HG02870 (cell line): ENCODE data around the gene SLC25A47.
"Not testable (repeated sequence)": the region's sequence is repeated elsewhere in the genome, so short reads cannot be mapped to it uniquely, and the experiment has no call there.

Experiments
- ATAC-seq: cut with Tn5 transposase; IDR thresholded peaks from one replicate; pipeline ENCODE4 v1.9.1; 2021; ENCODE audit warnings: mild to moderate bottlenecking, moderate library complexity; ENCODE audit not compliant: unreplicated experiment

Gene SLC25A47

DNA sequence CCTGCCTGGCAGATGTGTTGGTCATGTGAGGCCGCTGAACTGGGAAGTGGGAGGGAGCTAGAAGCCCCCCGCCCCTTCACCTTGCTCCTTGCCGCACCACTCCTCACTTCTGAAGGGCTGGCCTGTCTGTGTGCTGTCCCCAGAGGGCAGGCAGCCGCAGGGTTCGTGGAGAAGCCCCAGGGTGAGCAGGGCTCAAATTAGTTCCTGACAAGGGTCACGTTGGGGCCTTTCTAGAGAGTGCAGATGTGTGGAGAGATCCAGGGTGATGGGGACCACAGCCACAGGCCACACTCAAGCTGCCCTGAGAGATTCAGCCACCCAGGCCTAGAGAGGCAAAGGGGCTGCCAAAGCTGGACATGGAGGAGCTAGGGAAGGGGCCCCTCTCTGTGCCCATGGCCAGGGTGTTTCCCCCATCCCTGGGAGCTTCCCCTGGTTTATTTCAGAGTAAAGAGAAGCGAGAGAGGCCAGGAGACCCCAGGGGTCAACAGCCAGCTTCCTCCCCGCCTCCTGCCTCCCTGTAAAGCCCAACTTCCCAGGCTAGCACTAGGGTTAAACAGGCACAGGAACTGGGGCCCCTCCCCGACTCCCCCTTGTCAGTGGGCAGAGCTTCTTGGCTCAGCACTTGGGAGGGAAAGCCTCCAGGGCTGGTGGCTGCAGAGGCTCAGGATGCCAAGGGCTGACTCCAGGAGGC is 33.1 kb upstream of the SLC25A47 start:
- no peak for ATAC-seq

DNA sequence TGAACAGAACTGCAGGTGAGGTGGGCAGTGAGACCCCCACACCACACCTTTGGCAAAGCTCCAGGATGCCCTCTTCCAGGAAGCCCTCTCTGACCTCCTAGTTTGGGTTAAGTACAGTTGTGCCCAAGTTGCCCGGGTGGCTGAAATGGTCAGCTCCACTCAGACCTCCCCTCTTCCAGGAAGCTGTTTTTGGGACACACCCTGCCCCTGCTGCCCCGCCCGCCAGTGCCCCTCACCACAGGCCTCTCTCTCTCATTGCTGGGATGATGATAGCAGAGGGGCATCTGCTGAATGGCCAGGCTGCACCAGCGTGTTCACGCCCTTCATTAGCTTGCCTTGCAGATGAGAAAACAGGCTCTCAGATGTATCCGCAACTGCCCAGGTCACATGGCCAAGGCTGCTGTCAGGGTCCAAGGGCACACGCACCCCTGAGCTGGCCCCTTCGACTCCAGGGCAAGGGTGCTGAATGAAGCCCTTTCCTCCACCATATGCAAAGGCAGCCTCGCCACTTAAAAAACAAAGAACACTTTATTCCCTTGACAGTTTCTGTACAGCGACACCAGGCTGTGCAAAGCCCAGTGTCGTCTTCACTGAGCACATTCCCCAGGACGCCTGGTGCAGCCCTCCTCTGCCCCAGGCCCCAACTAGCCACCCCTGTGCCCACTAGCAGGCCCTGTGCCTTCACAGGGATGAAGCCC is 32.4 kb upstream of the SLC25A47 start:
- ATAC-seq = no peak

DNA sequence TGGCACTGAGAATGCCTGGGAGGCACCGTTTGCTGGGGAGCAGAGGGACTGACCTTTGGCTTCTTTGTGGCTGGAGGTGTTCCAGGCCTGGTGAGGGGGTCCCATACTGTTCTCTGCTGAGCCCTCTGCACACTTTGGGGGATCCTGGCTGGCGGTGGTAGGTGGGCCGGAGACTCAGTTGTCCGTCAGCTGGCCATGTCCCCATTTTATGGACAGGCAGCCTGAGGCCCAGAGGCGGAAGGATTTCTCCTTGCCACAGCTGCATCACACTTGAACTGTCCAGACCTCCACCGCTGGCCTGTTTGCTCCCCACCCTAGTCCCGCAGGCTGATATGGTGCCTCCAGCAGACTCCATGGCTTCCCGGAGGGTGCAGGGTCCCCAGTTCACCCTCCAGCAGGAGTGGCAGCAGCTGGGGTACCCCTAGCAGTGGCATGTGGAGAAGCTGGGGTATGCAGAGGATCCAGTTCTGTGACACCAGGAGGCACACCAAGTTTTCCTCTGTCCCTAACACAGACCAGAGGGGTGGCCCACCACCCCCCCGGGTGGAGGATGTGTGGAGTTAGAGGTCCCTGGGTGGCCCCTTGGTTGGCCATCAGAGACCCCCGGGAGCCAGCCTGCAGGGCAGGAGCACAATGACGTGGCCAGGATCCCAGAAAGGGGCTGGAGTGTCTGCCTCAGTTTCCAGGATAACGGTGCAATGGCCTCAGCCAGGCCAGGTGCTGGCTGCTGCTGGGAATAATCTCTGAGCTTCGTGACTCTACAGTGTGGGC is 31.6 kb upstream of the SLC25A47 start:
- ATAC-seq = no peak

DNA sequence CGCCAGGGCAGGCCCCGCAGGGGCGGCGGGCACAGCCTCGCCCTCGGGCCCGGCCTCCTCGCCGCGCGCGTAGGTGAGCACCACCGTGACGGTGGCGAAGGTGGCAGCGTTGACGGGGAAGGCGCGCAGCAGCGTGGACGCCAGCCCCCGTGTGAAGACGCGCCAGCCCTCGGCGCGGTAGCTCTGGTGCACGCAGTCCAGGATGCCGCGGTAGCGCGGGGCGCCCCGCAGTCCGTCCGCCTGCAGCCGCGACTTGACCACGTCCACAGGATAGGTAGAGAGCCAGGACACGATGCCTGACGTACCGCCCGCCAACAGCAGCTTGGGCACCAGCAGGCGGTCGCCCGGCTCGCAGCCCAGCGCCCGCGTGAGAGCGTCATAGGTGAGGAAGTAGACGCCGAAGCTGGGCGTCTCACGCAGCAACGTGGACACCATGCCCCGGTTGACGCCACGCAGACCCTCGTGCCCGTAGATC is 30.8 kb upstream of the SLC25A47 start:
- ATAC-seq = no peak

DNA sequence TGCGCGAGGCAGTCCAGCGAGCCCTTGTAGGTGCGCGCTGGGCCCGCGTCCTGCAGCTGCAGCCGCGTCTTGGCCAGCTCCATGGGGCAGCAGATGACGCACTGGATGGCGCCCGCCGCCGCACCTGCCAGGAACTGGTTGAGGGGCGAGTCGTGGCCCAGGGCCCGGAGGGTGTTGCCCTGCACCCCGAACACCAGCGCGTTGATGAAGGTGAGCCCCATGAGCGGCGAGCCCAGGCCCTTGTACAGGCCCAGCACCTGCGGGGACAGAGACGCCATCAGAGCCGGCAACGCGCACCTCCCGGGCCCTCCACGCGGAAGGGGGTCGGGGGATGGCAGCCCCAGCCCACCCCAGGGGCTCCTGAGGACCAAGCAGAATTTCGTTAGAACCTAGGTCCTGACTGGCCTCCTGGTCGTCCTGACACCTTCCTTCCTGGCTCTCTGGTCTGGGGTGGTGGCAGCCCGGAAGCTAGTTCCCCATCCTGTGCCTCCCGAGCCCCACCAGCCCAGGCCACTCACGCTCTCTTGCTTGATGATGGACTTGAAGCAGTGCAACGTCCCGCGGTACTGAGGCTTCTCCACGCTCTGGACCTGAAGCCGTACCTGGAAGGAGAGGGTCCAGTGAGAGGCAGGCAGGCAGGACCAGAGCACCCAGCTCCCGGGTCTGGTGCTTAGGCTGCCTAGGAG is 30.2 kb upstream of the SLC25A47 start:
- ATAC-seq = no peak

DNA sequence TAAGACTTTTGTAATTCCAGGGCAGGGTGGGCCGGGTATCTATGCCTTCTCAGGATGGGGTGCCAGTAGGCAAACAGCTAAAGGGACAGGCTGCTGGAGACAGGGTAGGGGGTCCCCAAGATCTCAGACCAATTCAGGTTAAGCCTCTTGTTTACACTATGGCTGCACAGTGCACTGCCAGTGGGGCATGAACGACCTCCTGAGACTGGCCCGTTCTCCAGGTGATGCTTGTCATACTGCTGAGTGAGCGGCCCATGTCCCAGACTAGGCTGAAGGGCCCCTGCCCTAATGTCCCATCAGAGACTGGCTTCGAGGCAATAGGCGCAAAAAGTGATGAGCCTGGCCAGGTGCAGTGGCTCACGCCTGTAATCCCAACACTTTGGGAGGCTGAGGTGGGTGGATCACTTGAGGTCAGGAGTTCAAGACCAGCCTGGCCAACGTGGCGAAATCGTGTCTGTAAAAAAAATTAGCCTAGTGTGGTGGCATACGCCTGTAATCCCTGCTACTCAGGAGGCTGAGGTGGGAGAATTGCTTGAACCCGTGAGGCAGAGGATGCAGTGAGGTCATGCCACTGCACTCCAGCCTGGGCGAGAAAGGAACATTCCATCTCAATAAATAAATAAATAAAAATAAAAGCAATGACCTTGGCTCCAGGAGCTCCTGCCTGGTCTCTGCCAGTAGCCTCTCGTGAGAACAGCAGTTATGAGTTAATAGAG is 29.5 kb upstream of the SLC25A47 start:
- no peak for ATAC-seq

DNA sequence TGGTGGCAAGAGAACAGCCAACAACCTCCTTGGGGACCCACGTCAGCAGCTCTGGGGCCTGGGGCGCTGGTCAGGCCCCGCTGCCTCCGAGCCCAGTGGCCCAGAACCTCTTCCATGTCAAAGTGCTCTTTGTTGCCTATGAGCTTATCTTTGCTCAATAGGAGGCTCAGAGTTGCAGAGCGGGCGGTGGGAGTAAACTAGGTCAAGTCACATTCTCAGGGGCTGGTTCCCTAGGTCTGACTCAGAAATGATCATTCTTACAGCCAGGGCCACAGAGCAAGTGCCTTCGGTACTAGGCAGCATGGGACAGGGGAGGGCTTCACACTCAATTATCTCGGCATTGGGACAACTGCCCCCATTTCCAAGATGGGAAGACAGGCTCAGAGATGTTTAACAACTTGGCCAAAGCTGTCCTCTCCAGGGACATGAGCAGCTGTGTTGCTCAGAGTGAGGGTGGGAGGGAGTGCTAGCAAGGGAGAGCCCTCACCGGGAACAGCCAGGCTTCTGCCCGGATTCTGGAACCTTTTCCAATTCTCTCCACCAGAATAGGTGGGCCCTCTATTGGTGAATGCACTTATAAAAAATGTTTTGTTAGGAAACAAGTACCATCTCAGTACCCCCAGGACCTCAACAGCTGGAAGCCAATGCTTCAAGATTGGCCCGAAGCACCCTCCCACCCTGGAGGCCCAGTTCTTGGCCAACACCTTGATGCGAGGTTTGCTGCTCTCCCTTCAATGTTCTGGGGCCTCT is 28.8 kb upstream of the SLC25A47 start:
- no peak for ATAC-seq

DNA sequence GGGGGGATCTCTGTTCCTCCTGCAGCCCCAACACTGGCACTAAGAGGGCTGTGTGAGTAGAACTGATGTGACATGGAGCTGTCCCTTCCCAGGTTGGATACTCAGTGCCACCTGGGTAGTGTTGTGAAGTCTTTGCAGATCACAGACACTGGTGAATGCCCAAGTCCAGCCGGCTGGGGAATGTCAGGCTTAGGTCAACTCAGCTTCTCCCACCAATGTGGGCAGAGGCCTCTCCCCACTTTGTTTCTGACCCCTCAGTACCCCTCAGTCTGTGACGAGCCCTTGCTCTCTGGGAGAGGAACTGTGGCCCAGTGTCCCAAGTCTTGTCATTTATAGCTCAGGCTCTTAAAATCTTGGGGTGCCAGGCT is 28.2 kb upstream of the SLC25A47 start:
- ATAC-seq = no peak

DNA sequence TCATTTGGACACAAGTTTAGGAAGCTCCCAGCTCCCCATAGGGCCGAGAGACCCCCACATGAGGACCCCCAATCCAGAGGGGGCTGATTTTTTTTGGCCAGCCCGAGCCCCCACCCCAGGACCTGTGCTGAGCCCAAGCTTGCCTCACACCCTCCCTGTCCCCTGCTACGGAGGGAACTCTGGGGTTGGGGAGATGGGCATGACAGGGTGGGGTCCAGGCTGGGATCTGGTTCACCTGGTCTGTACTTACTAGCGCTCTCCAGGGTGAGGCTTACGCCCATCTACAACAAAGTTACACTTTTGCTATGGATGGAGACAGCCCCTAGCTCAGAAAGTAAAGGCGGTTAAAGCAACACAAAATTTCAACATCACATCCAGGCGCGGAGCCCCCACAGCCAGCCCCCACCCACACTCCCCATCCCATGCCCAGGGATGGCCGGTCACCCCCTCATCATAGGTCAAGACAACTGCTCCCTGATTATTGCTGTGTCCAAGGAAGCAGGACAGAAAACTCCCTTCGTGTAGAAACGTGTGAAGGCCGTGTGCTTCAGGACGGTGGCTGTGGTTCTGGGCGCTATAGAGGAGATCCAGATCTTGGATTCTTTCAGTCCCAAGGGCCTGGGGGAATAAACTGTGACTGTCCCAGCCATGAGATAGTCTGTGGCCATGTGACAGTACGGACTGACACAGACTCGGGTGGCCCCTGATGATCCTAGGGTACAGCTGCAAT is 27.6 kb upstream of the SLC25A47 start:
- ATAC-seq = no peak

DNA sequence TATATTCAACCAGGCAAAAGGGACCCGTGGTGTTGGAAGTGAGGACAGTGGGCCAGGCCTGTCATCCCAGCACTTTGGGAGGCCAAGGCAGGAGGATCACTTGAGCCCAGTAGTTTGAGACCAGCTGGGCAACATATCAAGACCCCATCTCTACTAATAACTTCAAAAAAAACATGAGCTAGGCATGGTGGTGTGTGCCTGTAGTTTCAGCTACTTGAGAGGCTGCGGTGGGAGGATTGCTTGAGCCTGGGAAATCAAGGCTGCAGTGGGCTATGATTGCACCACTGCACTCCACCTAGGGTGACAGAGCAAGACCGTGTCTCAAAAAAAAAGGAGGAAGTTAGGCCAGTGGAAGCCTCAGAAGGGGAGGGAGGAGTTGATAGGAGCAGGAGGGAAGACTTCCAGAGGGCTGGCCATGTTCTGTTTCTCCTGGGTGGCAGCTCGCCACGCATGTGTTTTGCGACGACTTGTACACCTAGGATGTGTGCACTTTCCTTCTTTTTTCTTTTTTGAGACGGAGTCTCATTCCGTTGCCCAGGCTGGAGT is 27.0 kb upstream of the SLC25A47 start:
- ATAC-seq = no peak

DNA sequence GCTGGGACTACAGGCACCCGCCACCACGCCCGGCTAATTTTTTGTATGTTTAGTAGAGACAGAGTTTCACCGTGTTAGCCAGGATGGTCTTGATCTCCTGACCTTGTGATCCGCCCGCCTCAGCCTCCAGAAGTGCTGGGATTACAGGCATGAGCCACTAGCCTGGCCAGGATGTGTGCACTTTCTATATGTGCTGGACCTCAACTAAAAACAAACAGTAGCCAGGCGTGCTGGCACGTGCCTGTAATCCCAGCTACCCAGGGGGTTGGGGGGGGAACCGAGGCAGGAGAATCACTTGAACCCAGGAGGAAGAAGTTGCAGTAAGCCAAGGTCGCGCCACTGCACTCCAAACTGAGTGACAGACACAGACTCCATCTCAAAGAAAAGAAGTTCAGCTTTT is 26.4 kb upstream of the SLC25A47 start:
- ATAC-seq = not testable (repeated sequence)

DNA sequence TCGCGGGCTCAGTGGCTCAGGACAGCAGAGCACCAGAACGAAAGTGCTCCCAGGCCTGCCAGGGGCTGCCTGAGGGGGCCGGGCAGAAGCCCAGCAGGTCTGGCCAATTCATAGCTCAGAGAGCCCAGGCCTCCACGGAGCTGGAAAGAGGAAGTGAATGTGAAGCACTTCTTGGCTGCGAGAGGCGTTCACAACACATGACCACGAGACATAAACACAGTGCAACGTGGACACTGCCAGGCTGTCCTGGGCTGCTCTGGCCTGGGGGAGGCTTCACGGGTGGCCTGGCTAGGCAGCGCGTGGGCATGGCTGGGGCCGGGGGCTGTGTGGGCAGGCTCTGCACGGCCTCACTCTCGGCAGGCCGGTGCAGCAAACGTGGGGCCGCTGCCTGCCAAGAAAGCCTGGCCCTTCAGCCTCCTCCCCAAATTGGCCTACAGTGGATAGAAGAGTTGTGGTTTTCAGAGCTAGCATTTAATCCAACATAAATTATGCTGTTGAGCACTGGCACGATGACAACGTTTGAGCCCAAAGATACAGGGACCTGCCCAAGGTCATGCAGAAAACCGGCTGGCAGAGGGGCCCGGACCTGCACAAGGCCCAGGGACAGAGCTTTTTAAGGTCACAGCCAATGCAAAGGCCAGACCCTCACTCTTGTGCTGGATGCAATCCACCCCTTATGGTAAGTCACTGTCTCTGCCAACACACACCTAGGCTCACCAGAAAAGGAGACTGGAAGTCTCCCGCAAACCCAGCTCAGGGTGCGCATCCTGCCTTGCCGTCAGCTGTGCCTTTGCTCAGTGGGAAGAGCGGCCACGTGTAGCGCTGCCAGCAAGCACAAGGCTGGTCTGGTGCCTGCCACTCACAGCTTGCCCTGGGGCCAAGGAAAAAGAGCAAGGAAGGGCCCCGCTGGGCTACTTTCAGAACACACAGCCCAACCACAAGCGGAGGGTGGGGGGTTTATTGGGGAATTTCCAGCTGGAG is 25.5 kb upstream of the SLC25A47 start:
- peak; percentile 82 for ATAC-seq

DNA sequence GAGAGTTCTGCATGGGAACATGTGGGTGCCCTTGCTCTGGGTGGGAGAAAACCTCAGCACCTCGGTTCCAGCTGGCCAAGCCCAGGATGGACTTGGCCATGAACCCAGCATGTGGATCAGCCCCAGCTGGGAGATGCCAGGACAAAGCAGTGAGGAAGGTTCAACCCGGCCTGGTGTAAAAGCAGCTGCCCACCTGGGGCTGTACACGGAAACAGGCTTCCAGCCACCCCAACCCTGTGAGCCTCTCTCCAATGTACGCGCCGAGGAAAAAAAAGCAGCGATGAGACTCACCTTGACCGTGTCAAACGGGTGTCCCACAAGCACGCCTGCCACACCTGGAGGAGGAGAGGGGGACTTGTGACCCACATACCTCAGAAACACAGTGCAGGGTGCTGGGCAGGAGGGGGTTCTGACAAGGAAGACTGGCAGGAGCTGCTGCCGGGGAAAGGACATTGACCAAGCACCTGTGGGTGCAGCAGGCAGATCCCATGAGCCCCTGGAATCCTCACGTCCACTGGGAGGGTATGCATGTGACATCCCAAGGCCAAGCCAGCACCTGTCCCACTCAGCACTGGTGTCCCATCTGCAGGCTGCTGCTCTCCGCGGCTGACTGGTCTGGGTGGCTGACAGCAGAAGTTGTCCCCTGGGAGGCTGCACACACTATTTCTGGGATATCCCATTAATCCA is 24.4 kb upstream of the SLC25A47 start:
- no peak for ATAC-seq

DNA sequence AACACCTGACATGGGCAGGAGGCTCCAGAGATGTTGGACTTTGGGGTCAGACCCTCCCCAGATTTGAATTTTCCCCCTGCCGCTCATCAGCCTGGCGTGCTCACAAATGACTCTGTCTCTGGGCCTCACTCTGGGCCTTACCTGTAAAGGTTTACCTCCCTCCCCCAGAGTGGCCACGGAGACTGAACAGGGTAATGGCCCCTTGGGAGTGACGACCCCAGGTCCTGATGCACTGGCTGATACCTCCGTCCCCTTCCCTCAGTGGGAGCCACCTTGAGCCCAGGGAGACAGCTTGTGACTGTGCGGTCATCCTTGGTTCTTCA is 23.9 kb upstream of the SLC25A47 start:
- no peak for ATAC-seq

DNA sequence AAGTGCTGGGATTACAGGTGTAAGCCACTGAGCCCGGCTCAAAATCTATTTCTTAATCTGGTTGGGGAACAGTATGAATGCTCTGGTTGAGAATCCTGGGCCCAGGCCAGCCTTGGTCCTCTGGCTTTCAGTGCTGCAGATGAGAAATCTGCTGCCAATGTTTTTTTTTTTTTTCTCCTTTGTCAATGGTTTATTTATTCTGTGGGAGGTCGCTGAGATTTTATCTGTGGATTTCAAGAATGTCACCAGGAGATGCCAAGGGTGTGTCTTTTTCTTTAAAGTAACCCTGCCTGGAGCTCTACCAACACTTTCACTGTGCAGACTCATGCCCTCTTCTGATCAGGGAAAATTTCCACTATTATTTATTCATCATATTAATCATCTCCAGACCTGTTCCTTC is 20.5 kb upstream of the SLC25A47 start:
- no peak for ATAC-seq

DNA sequence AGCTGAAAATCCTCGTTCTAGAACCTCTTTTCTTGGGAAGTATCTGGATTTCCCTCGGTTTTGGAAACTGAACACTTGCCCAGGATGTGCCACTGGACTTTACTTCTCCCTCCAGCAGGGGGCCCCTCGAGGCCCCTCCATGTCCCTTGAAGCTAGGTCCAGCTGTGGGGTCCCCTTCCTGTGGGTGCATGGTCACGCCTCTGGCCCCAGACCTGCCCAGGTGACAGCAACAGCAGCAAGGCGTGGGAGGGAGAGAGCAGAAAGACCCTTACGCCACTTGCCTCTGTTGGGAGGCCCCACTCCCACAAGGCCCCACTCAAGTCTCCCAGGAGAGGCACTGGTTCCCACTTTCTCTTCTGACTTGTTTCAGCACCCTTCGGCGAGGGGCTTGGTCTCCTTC is 20.0 kb upstream of the SLC25A47 start:
- no peak for ATAC-seq

DNA sequence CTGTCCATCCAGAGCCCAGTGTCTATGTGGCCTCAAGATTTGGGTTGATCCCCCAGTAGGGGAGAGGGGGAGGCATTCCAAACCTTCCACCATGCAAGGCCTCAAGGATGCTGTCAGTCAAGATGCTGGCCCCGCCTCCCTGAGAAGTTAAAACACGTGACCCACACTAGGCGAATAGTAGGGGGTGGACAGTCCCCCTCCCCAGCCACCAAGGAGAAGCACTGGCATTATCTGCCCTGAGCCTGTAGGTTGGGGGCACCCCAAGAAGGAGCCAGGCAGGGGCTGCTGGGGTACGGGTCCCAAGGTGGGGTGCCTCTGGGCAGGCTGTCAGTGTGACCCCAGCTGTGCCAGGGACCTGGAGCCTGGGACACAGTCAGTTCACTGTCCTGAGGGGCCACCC is 19.2 kb upstream of the SLC25A47 start:
- no peak for ATAC-seq
